ENCODE results near the gene PFN1.

PFN1 gene

GRCh38 chr17:4967539-4968485 lies 19.5 kb upstream of the PFN1 start, which contains the start of gene SPAG7:
TSS of gene SPAG7 (minus strand) at chr17:4967817. CDS start at chr17:4967804, 13 bp downstream.
- peak; percentile 93 for DNase-seq

DNA sequence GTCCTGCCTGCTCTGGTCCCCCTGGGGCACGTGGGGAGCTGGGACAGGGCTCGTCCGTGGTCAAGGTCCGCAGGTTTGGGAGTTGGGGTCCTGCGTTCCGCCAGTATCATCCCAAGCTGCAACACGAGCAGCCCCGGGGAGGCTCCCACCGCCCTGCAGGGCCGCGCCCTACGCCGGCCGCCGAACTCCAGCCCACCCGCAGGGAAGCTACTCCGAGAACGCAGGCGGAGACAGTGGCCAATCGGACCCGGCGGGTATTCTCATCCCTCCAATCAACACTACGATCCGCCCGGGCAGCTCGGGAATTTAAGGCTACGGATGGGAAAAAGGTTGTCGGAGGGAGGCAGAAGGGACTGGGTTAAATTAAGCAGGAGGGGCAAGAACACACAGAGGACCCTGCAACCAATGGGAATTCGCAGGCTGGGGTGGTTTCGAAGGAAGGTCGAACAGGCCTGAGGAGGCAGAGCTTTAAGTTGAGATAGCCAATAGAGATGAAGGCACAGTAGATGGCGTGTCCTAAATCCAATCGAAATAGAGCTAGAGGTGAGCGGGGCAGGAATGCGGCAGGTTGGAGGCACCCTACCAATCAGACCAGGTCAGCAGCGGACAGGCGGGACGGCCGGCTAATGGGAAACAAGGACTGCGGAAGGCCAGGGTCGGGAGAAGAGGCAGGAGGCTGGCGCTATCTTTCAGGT lies 18.7 kb upstream of the PFN1 start:
- DNase-seq: peak; percentile 84

- DNase-seq: no peak
Measured at GRCh38 chr17:4965311-4965986, 17.1 kb upstream of the PFN1 start.

DNA sequence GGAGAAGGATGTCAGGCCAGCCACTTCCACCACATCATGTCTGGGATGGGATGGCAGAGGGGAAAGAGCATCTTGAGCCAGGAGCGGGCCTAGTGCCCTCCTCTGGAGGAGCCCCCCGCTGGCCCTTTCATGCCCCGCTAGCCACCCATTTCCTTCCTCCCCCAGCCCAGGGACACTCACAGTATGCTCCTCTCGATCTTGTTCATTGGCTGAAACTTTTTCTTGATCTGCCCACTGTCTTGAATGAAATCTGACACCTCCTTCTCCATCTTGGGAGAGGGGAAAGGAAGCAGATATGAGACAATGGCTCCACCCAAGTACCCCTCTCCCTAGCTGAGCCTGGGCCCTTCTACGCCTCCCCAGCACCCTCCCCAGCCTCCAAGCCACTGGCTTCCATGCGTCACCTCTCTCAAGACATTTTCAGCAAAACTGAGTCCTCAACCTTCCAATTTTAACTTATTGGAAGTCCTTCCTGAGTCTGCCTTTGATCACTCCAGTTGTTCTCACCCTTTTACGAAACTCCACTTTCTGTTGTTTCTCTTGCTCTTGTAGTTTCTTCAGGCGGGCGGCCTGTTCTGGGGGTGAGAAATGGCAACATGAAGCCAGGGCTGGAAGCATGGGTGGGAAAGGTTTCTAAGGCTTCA lies 12.1 kb upstream of the PFN1 start:
- DNase-seq: no peak

- DNase-seq: no peak
Measured at GRCh38 chr17:4959261-4959965, 11.1 kb upstream of the PFN1 start.

DNA sequence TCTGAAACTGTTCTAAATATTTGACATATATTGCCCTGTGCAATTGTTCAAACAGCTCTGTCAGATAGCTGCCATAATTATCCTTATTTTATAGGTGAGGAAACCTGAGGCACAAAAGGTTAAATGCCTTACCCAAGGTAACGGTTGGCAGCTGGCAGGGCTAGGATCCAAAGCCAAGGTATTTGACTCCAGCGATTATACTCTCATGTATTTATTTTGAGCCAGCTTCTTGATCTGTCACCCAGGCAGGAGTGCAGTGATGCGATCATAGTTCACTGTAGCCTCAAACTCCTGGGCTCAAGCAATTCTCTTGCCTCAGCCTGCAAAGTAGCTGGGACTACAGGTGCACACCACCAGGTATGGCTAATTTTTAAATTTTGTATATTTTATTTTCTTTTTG lies 9.8 kb upstream of the PFN1 start:
- no peak for DNase-seq

DNA sequence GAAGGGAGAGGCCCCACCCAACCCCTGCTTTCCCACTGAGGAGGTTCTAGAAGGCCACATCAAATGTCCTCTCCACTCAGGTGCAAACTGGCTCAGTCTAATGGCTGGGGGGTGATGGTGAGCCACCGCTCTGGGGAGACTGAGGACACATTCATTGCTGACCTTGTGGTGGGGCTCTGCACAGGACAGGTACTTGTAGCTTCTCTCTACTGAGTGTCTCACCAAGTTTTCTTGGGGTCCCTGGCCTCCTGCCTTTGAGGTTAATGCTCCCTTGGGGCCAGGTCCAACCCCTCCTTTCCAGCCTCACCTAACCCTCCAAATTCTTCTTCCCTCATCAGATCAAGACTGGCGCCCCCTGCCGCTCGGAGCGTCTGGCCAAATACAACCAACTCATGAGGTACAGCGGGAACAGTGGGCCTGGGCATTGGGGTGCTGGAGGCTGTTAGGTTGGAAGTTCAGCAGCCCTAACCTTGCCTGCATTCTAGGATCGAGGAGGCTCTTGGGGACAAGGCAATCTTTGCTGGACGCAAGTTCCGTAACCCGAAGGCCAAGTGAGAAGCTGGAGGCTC lies 8.2 kb upstream of the PFN1 start:
- DNase-seq: no peak

DNA sequence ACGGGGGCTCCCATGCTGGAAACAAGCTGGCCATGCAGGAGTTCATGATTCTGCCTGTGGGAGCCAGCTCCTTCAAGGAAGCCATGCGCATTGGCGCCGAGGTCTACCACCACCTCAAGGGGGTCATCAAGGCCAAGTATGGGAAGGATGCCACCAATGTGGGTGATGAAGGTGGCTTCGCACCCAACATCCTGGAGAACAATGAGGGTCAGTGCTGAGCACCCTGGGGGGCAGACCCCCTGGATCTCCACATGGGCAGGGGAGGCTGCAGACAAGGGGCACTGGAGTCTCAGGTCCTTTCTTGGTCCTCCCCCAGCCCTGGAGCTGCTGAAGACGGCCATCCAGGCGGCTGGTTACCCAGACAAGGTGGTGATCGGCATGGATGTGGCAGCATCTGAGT lies 6.8 kb upstream of the PFN1 start:
- no peak for DNase-seq

GRCh38 chr17:4953451-4953961 lies 5.2 kb upstream of the PFN1 start:
- no peak for DNase-seq

DNA sequence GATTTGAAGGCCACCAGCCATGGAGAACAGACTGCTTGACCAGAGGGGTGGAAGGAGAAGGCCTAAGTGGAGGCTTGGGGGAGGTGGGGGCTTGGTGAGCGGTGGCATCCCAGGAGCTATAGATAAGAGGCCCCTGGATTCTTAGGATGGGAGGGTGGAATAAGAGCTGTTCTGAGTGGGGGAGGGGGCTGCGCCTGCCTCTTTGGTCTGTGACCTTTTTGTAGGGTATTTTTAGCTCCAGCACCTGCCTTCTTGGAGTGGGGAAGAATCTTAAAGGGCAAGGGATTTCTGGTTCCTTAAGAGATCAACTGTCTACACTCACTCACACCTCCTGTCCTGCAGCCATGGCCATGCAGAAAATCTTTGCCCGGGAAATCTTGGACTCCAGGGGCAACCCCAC lies 3.2 kb upstream of the PFN1 start:
- no peak for DNase-seq

DNA sequence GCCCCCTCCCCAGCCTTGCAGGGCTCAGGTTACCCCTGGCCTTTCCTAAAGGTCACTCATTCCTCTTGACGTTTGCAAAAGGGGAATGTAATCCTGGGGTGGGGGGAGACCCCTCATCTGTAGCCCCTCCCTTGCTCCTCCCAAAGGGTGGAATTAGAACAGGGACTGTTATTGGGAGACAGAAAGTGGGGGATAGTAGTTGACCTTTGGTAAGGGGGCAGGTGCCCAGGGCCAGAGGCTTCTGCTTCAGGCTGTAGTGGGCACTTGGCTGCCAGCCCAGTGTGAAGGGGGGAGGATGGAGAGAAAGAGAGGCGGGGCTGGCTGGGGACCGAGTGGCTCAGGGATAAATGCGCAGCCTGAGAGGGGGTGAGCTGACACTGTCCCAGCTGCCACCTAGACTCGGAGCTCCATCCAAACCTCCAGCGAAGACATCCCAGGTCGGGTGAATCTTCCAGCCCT lies 2.4 kb upstream of the PFN1 start, which contains the start of gene ENO3:
Gene ENO3 (plus strand): TSS at position 374 of the 459 bp plus-strand sequence. CDS start 711 bp downstream, outside the sequence.
- DNase-seq: no peak

DNA sequence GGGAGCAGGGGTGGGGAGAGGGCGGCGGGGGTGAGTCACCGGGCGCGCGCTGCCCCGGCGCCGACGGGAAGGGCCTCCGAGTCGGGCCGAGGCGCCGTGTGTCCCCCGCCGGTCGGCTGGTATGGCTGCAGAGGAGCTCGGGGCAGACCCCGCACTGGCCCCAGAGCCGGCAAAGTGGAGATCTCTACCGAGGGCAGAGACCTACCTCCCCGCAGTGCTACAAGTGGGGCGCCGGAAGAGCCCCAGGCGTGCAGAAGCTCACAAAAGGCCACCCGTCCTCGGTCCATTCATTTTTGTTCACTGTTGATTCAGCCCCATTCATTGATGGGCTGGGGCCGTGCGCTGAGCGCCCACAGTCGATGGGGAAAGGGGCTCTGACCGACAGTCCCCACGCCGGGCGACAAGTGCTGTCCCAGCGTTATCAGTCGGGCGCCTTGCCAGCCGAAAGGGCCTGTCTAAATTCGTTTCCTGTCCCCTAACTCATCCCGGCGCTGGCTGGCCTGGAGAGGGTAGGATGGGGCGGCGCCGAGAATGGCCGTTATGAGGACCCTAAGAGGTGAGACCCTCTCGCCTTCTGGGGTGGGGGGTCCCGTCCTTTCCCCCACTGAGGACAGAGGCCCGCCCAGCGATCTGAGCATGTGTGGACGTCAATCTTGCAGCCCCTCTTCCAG lies 1.9 kb upstream of the PFN1 start:
- DNase-seq: no peak

- peak; percentile 79 for DNase-seq
Measured at GRCh38 chr17:4949321-4950074, 1.2 kb upstream of the PFN1 start.

DNA sequence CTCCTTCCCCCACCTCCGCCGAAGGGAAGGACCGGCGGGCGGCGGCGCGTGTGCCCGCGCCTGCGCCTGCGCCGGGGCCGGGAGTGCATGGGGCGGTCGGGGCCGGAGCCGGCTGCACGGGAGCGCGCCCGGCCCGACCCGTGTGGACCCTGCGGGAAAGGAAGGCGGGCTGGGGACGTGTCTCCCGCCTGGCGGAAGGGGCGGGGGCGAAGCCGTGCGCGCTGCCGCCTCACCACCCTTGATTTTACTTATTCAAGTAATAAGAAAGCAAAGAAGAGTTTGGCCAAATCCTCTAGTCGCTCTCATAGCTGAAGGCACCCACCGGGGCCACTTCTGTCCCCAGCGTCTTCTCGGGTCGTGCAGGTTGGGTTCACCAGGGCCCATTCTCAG lies 596 bp upstream of the PFN1 start:
- peak; percentile 69 for DNase-seq

GRCh38 chr17:4947411-4948165 lies 742 bp downstream of the PFN1 start:
- peak; percentile 79 for DNase-seq

GRCh38 chr17:4947010-4947410 lies 1.3 kb downstream of the PFN1 start:
- no peak for DNase-seq

- DNase-seq: no peak
Measured at GRCh38 chr17:4946312-4946976, 1.9 kb downstream of the PFN1 start.

DNA sequence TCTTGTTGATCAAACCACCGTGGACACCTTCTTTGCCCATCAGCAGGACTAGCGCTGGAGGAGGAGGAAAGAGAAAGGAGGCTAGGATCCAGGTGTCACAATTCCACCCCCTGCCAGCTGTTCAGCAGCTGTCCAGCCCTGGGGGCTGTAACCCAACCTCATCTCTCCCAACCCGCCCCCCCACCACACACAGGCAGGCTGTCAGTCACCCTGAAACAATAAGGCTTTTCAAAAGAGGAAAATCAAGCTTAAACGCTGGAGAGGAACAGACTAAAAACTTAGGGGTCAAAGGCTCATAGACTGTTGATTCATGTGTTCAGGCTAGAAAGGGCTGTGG lies 2.4 kb downstream of the PFN1 start:
- DNase-seq: no peak
